Sigmoid colon (tissue), 4 donors: Measurements from ENCODE around the gene TENM4.

Experiments
- CTCF ChIP-seq, 4 experiments: fragments of 450-650 bp in 3 of 4; fragments of 200-600 bp in 1 of 4; IDR thresholded peaks; one replicate each; pipeline ENCODE4 v1.5.1; 2016 to 2019; ENCODE audit warnings: antibody characterized with exemption in 4 of 4, mild to moderate bottlenecking in 3 of 4, moderate library complexity in 2 of 4
- EP300 ChIP-seq, 4 donors: sonication (generic); formaldehyde crosslinking; IDR thresholded peaks; one replicate each; pipeline ENCODE4 v1.6.1; 2017; ENCODE audit warnings: antibody characterized with exemption in 4 of 4
- POLR2A ChIP-seq, 2 donors: fragments of 450-650 bp; IDR thresholded peaks; one replicate each; pipeline ENCODE4 v1.6.1; 2016; ENCODE audit warnings: antibody characterized with exemption in 2 of 2, mild to moderate bottlenecking in 2 of 2, moderate library complexity in 2 of 2
- POLR2AphosphoS5 ChIP-seq, 4 donors: sonication (generic); formaldehyde crosslinking; IDR thresholded peaks; one replicate each; pipeline ENCODE4 v1.6.1; 2017; ENCODE audit warnings: antibody characterized with exemption in 4 of 4

- TF ChIP-seq EP300 (IDR thresholded peaks at IDR 0.05) (no peak), POLR2A (IDR thresholded peaks at IDR 0.05) (no peak), CTCF (IDR thresholded peaks at IDR 0.05) (no peak), POLR2AphosphoS5 (IDR thresholded peaks at IDR 0.05) (no peak)
Observed at GRCh38 chr11:79485694-79486093, 44.9 kb upstream of the TENM4 start.
